ENCODE results near the gene THAP9. TPM values are rescaled to one million over a fixed set of nuclear protein-coding genes. Genes with fewer than 3 reads are reported as not detected.
"Not testable (repeated sequence)": the region's sequence is repeated elsewhere in the genome, so short reads cannot be mapped to it uniquely, and the experiment has no call there.

The THAP9 gene
- total RNA-seq, 1 donor from 2014 or later: 3.6 TPM

GRCh38 chr4:82861529-82861928 lies 39.0 kb upstream of the THAP9 start:
- no peak overlapping the region for H3K4me3 ChIP-seq (ENCODE audit: low read depth, low read length)
- no peaks in the 10 kb centered on the region for H3K27me3 ChIP-seq (ENCODE audit: control insufficient read depth, insufficient read depth, low read length)
- no peak for TF ChIP-seq CTCF (IDR thresholded peaks at IDR 0.05; ENCODE audit: insufficient read depth, low read length, poor library complexity, severe bottlenecking)
- DNase-seq (ENCODE audit: low read depth): no peak
- no peaks in the 10 kb centered on the region for H3K36me3 ChIP-seq (ENCODE audit: control insufficient read depth, insufficient read depth, low read length)

- Histone ChIP-seq H3K36me3 (ENCODE audit: control insufficient read depth, insufficient read depth, low read length) (no peaks in the 10 kb centered on the region), H3K4me3 (ENCODE audit: low read depth, low read length) (no peak overlapping the region), H3K27me3 (ENCODE audit: control insufficient read depth, insufficient read depth, low read length) (no peaks in the 10 kb centered on the region)
- DNase-seq (ENCODE audit: low read depth): no peak
- no peak for TF ChIP-seq CTCF (IDR thresholded peaks at IDR 0.05; ENCODE audit: insufficient read depth, low read length, poor library complexity, severe bottlenecking)
Observed at GRCh38 chr4:82864336-82864979, 36.1 kb upstream of the THAP9 start.

GRCh38 chr4:82865592-82865991 lies 34.9 kb upstream of the THAP9 start:
- DNase-seq (ENCODE audit: low read depth): peak; percentile 58
- H3K27me3 ChIP-seq (ENCODE audit: control insufficient read depth, insufficient read depth, low read length): no peaks in the 10 kb centered on the region
- H3K36me3 ChIP-seq (ENCODE audit: control insufficient read depth, insufficient read depth, low read length): no peaks in the 10 kb centered on the region
- no peak for TF ChIP-seq CTCF (IDR thresholded peaks at IDR 0.05; ENCODE audit: insufficient read depth, low read length, poor library complexity, severe bottlenecking)
- no peak overlapping the region for H3K4me3 ChIP-seq (ENCODE audit: low read depth, low read length)

GRCh38 chr4:82866033-82866432 lies 34.5 kb upstream of the THAP9 start:
- H3K36me3 ChIP-seq (ENCODE audit: control insufficient read depth, insufficient read depth, low read length); DNase-seq (ENCODE audit: low read depth); H3K27me3 ChIP-seq (ENCODE audit: control insufficient read depth, insufficient read depth, low read length); H3K4me3 ChIP-seq (ENCODE audit: low read depth, low read length): not testable (repeated sequence)

GRCh38 chr4:82866706-82867385 lies 33.7 kb upstream of the THAP9 start:
- Histone ChIP-seq H3K36me3 (ENCODE audit: control insufficient read depth, insufficient read depth, low read length) (no peaks in the 10 kb centered on the region), H3K4me3 (ENCODE audit: low read depth, low read length) (no peak overlapping the region), H3K27me3 (ENCODE audit: control insufficient read depth, insufficient read depth, low read length) (no peaks in the 10 kb centered on the region)
- no peak for DNase-seq (ENCODE audit: low read depth)
- no peak for TF ChIP-seq CTCF (IDR thresholded peaks at IDR 0.05; ENCODE audit: insufficient read depth, low read length, poor library complexity, severe bottlenecking)

- no peak for DNase-seq (ENCODE audit: low read depth)
- no peak for TF ChIP-seq CTCF (IDR thresholded peaks at IDR 0.05; ENCODE audit: insufficient read depth, low read length, poor library complexity, severe bottlenecking)
- Histone ChIP-seq H3K27me3 (ENCODE audit: control insufficient read depth, insufficient read depth, low read length) (no peaks in the 10 kb centered on the region), H3K4me3 (ENCODE audit: low read depth, low read length) (no peak overlapping the region), H3K36me3 (ENCODE audit: control insufficient read depth, insufficient read depth, low read length) (no peaks in the 10 kb centered on the region)
Observed at GRCh38 chr4:82868572-82868971, 32.0 kb upstream of the THAP9 start.

Data from kidney epithelial cell (primary cell).